HAP-1 (cell line): ENCODE measurements around the gene RANBP2.

ENCODE experiments used
- DNase-seq, 2 experiments: peaks; one replicate each; pipeline ENCODE4 v3.0.0-alpha.2; 2016 to 2020; ENCODE audit warnings: low spot score in 2 of 2
- H3K27me3 ChIP-seq: fragments of 250-450 bp; sonication (Bioruptor Pico); 2 replicates; pipeline ENCODE4 v1.5.1; 2020; ENCODE audit warnings: low read depth, mild to moderate bottlenecking, moderate library complexity
- H3K36me3 ChIP-seq: fragments of 250-450 bp; sonication (Bioruptor Pico); replicated peaks from 2 replicates; pipeline ENCODE4 v1.5.1; 2020; ENCODE audit warnings: mild to moderate bottlenecking
- H3K4me1 ChIP-seq: fragments of 250-450 bp; sonication (Bioruptor Pico); 2 replicates; pipeline ENCODE4 v1.5.1; 2020; ENCODE audit warnings: mild to moderate bottlenecking
- H3K4me3 ChIP-seq: fragments of 250-450 bp; sonication (Bioruptor Pico); 2 replicates; pipeline ENCODE4 v1.5.1; 2020; ENCODE audit warnings: mild to moderate bottlenecking, moderate library complexity
- H3K9me3 ChIP-seq: fragments of 250-450 bp; sonication (Bioruptor Pico); 2 replicates; pipeline ENCODE4 v1.5.1; 2020; ENCODE audit warnings: mild to moderate bottlenecking, moderate library complexity
- in situ Hi-C: fragments of 300-500 bp; cut with MboI; formaldehyde crosslinking; loops from 3 replicates; pipeline ENCODE4 v1.14.3; 2020; ENCODE audit warnings: low sequenced_read_pairs, inconsistent platforms, mixed read lengths

RANBP2 gene

GRCh38 chr2:108805032-108805431, 85.8 kb downstream of the RANBP2 start:
- 0 out of 2 replicates have a peak, but pooled peaks cover 8% of the 10 kb centered on the region for H3K9me3 ChIP-seq
- H3K4me3 ChIP-seq = no peak overlapping the region
- H3K36me3 ChIP-seq = peaks cover 58% of the 10 kb centered on the region
- no peaks in the 10 kb centered on the region for H3K4me1 ChIP-seq
- in situ Hi-C loops = no loop called here
- no peaks in the 10 kb centered on the region for H3K27me3 ChIP-seq
- DNase-seq = no peak

DNA sequence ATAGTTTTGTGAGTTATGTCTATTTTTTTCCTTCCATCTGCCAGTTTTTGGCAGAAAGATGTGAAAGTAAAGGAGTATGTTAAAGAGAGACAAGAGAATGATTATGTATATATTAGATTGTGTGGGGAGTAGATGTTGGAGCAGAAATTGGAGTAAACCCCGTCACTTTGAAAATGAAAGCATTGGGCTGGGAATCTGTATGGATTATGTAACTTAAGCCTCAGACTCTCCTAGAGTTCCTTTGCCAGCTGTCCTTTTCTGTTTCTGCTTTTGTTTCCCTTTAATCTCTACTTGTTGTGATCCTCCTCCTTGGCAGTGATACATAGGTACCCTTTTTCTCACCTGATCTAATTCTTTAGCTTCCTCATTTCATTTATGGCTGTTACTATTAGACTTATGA, 86.5 kb downstream of the RANBP2 start:
- no peaks in the 10 kb centered on the region for H3K4me1 ChIP-seq
- in situ Hi-C loops = no loop called here
- no peak for DNase-seq
- no peak overlapping the region for H3K4me3 ChIP-seq
- peaks cover 55% of the 10 kb centered on the region for H3K36me3 ChIP-seq
- H3K9me3 ChIP-seq = 0 out of 2 replicates have a peak, but pooled peaks cover 8% of the 10 kb centered on the region
- H3K27me3 ChIP-seq = no peaks in the 10 kb centered on the region

GRCh38 chr2:108806371-108807113, 87.3 kb downstream of the RANBP2 start:
- H3K27me3 ChIP-seq = no peaks in the 10 kb centered on the region
- DNase-seq = no peak
- in situ Hi-C loops = no loop called here
- H3K4me3 ChIP-seq = no peak overlapping the region
- peaks cover 55% of the 10 kb centered on the region for H3K36me3 ChIP-seq
- H3K4me1 ChIP-seq = no peaks in the 10 kb centered on the region
- 0 out of 2 replicates have a peak, but pooled peaks cover 8% of the 10 kb centered on the region for H3K9me3 ChIP-seq

DNA sequence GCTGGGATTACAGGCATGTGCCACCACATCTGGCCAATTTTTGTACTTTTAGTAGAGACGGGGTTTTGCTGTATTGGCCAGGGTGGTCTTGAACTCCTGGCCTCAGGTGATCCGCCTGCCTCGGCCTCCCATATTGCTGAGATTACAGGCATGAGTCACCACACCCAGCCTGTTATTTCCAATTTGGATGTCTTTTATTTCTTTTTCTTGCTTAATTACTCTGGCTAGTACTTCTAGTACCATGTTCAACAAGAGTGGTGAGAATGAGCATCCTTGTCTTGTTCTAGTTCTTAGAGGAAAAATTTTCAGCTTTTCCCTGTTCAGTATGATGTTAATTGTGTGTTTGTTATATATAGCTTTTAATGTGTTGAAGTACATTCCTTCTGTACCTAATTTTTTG, 90.7 kb downstream of the RANBP2 start:
- no peaks in the 10 kb centered on the region for H3K27me3 ChIP-seq
- in situ Hi-C loops = no loop called here
- H3K9me3 ChIP-seq = 0 out of 2 replicates have a peak, but pooled peaks cover 8% of the 10 kb centered on the region
- no peaks in the 10 kb centered on the region for H3K4me1 ChIP-seq
- no peak for DNase-seq
- H3K36me3 ChIP-seq = peaks cover 57% of the 10 kb centered on the region
- H3K4me3 ChIP-seq = no peak overlapping the region

DNA sequence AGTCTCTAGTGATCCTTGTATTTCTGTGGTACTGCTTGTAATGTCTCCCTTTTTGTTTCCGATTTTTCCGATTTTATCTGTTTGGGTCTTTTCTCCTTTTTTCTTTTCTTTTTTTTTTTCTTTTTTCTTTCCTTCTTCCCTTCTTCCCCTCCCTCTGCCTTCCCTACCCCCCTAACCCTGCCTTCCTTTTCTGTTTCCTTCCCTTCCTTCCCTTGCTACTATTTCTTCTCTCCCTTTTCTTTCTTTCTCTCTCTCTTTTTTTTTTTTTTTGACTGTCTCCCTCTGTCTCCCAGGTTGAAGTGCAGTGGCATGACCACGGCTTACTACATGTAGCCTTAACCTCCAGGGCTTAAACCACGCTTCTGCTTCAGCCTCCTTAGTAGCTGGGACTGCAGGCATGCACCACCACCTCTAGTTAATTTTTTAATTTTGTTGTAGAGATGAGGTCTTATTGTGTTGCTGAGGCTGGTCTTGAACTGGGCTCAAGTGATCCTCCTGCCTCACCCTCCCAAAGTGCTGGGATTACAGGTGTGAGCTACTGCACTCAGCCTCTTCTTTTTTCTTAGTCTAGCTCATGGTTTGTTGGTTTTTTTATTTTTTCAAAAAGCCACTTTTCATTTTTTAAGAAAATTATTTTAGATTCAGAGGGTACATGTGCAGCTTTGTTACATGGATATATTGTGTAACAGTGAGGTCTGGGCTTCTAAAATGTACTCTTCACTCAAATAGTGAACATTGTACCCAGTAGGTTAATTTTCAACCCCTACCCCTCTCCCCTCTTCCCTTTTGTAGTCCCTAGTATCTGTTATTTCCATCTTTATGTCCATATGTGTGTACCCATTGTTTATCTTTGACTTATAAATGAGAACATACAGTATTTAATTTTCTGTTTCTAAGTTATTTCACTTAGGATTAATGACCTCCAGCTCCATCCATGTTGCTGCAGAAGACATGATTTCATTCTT, 92.0 kb downstream of the RANBP2 start:
- Histone ChIP-seq H3K27me3 (no peaks in the 10 kb centered on the region), H3K36me3 (peaks cover 56% of the 10 kb centered on the region), H3K9me3 (0 out of 2 replicates have a peak, but pooled peaks cover 8% of the 10 kb centered on the region), H3K4me1 (no peaks in the 10 kb centered on the region), H3K4me3 (no peak overlapping the region)
- no peak for DNase-seq
- in situ Hi-C loops = no loop called here

- H3K27me3 ChIP-seq = no peaks in the 10 kb centered on the region
- in situ Hi-C loops = no loop called here
Observed at GRCh38 chr2:108813732-108814131, 94.5 kb downstream of the RANBP2 start.

DNA sequence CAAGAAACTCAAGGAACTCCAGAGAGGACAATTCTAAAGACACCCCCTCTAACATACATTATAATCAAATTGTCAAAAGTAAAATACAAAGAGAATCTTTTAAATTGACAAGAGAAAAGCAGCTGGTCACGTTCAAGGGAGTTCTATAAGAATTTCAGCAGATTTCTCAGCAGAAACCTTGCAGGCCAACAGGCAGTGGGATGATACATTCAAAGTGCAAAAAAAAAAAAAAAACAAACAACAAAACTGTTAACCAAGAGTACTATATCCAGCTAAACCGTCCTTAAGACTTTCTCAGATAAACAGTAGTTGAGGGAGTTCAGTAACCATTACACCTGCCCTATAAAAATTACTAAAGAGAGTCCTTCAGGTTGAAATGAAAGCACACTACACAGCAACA, 101.2 kb downstream of the RANBP2 start:
- Histone ChIP-seq H3K36me3 (peaks cover 44% of the 10 kb centered on the region), H3K4me1 (no peaks in the 10 kb centered on the region), H3K27me3 (no peaks in the 10 kb centered on the region), H3K4me3 (no peak overlapping the region), H3K9me3 (no peaks in the 10 kb centered on the region)
- no peak for DNase-seq
- in situ Hi-C loops = no loop called here

More at GRCh38 chr2:108813732-108814131, 94.5 kb downstream of the RANBP2 start:
- Histone ChIP-seq H3K4me1 (no peaks in the 10 kb centered on the region), H3K36me3 (peaks cover 62% of the 10 kb centered on the region), H3K4me3 (no peak overlapping the region), H3K9me3 (0 out of 2 replicates have a peak, but pooled peaks cover 8% of the 10 kb centered on the region)
- DNase-seq = no peak

DNA sequence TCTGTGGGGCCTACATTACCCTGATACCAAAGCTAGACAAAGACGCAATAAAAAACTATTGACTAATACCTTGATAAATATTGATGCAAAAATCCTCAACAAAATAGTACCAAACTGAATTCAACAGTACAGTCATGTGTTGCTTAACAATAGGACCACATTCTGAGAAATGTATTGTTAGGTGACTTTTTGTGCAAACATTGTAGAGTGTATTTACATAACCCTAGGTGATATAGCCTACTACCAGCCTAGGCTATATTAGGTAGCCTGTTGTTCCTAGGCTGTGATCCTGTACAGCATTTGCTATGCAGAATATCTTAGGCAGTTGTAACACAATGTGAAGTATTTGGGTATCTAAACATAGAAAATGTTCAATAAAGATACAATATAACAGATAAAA, 104.0 kb downstream of the RANBP2 start:
- H3K36me3 ChIP-seq = peaks cover 15% of the 10 kb centered on the region

DNA sequence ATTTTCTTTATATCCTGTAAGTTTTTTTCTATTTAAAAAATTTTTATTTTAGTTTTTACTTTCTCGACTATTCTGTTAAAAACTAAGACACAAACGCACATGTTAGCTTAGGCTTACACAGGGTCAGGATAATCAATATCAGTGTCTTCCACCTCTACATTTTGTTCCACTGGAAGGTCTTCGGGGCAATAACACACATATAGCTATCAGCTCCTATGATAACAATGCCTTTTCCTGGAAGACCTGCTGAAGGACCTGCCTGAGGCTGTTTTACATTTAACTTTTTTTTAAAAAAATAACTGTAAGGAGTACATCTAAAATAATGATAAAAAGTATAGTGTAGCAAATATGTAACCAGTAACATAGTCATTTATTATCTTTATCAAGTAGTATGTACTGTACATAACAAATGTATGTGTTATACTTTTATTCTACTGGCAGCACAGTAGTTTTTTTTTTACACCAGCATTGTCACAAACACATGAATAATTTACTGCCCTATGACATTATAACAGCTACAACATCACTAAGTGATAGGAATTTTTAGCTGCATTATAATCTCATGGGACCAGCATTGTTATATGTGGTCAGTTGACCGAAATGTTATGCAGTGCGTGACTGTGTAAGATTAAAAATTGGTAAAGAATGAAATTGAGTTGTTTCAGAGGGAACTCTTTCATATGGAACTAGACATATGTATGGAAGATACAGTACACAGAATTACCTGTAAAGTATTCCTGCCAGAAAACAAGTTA, 105.2 kb downstream of the RANBP2 start:
- in situ Hi-C loops = no loop called here
- no peak for DNase-seq
- no peaks in the 10 kb centered on the region for H3K27me3 ChIP-seq
- no peak overlapping the region for H3K4me3 ChIP-seq
- H3K9me3 ChIP-seq = no peaks in the 10 kb centered on the region
- H3K36me3 ChIP-seq = peaks cover 8% of the 10 kb centered on the region
- no peaks in the 10 kb centered on the region for H3K4me1 ChIP-seq

More for the DNA sequence above, 104.0 kb downstream of the RANBP2 start:
- no peaks in the 10 kb centered on the region for H3K9me3 ChIP-seq
- no peaks in the 10 kb centered on the region for H3K27me3 ChIP-seq
- no peak overlapping the region for H3K4me3 ChIP-seq
- no peaks in the 10 kb centered on the region for H3K4me1 ChIP-seq
- no peak for DNase-seq
- in situ Hi-C loops = no loop called here

DNA sequence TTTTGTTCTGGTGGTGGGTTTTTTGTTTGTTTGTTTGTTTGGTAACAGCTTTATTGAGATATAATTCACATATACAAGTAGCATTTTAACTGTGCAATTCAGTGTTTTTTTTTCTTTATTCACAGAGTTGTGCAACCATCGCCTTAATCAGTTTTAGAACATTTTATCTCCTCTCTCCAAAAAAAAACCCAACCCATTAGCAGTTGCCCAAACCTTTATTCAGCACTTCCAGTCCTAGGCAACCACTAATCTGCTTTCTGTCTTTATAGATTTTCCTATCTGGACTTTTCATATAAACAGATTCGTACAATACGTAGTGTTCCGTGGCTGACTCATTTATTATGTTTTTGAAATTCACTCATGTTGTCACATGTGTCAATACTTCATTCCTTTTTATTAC, 106.0 kb downstream of the RANBP2 start:
- no peak for DNase-seq

GRCh38 chr2:108825736-108826135, 106.5 kb downstream of the RANBP2 start:
- Histone ChIP-seq H3K9me3 (no peaks in the 10 kb centered on the region), H3K4me1 (no peaks in the 10 kb centered on the region), H3K36me3 (peaks cover 8% of the 10 kb centered on the region), H3K4me3 (no peak overlapping the region), H3K27me3 (no peaks in the 10 kb centered on the region)
- in situ Hi-C loops = no loop called here
- DNase-seq = no peak

More for the DNA sequence above, 106.0 kb downstream of the RANBP2 start:
- in situ Hi-C loops = no loop called here
- peaks cover 8% of the 10 kb centered on the region for H3K36me3 ChIP-seq
- H3K4me1 ChIP-seq = no peaks in the 10 kb centered on the region
- no peaks in the 10 kb centered on the region for H3K9me3 ChIP-seq
- no peak overlapping the region for H3K4me3 ChIP-seq
- H3K27me3 ChIP-seq = no peaks in the 10 kb centered on the region

- H3K4me3 ChIP-seq = no peak overlapping the region
- in situ Hi-C loops = no loop called here
- no peaks in the 10 kb centered on the region for H3K4me1 ChIP-seq
- H3K9me3 ChIP-seq = no peaks in the 10 kb centered on the region
- DNase-seq = no peak
- peaks cover 2% of the 10 kb centered on the region for H3K36me3 ChIP-seq
- H3K27me3 ChIP-seq = no peaks in the 10 kb centered on the region
Observed at GRCh38 chr2:108829578-108830310, 110.5 kb downstream of the RANBP2 start.

DNA sequence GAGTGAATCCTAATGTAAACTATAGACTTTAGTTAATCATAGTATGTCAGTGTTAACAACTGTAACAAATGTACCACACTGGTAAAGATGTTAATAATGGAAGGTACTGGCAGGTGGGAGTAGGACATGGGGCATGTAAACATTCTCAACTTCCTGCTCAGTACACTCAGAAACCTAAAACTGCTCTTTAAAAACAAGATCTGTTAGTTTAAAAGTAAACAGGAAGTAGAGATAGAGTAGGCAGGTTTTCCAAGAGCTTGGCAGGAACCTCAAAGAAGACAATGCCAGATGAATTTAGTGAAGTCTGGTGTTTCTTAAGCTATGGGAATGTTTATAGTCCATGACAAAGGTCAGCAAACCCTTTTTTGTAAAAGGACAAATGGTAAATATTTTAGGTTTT, 113.9 kb downstream of the RANBP2 start:
- DNase-seq = no peak
- Histone ChIP-seq H3K9me3 (no peaks in the 10 kb centered on the region), H3K4me1 (no peaks in the 10 kb centered on the region), H3K27me3 (no peaks in the 10 kb centered on the region), H3K36me3 (no peaks in the 10 kb centered on the region; the same call in 1 of the 2 replicates), H3K4me3 (no peak overlapping the region)
- in situ Hi-C loops = no loop called here
